Stimulated activated CD8-positive, alpha-beta memory T cell treated with anti-CD3 and anti-CD28 coated beads, Interleukin-2, amount 100 ng/mL, for 48 hours (primary cell): ENCODE data around the gene SLC7A10.
"Not testable (repeated sequence)": the region's sequence is repeated elsewhere in the genome, so short reads cannot be mapped to it uniquely, and the experiment has no call there.

ENCODE experiments used
- DNase-seq, 2 donors: peaks; one replicate each; pipeline ENCODE4 v3.0.0-alpha.2; 2020; ENCODE audit warnings: low read depth in 2 of 2

Gene SLC7A10

DNA sequence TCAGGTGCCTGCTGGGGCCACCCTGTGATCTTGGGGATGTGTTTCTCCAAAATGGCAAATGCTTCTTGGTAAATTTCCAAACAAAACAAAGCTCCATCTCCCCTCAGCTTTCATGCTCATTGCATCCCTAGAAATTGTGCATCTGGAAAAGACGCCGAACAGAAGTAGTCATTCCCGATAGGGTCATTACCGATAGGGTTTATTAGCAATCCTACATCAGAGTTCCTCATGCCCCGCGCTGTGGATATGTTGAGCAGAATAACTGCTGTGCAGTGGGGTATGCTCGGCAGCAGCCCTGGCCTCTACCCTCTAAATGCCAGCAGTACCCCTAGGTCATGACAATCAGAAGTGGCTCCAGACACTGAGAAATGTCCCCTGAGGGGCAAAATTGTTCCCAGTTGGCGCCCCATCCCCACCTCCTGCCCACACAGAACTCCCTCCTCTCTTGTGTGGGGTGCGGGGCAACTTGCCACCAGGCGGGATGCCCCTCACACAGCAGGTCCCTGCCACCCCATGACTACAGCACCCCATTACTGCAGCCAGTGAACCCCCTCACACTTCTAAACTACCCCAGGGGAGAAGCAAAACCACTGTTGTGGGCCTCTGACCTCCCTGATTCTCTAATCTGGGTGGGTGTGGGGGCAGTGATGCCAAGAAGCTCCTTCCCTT lies 13.0 kb upstream of the SLC7A10 start:
- no peak for DNase-seq

DNA sequence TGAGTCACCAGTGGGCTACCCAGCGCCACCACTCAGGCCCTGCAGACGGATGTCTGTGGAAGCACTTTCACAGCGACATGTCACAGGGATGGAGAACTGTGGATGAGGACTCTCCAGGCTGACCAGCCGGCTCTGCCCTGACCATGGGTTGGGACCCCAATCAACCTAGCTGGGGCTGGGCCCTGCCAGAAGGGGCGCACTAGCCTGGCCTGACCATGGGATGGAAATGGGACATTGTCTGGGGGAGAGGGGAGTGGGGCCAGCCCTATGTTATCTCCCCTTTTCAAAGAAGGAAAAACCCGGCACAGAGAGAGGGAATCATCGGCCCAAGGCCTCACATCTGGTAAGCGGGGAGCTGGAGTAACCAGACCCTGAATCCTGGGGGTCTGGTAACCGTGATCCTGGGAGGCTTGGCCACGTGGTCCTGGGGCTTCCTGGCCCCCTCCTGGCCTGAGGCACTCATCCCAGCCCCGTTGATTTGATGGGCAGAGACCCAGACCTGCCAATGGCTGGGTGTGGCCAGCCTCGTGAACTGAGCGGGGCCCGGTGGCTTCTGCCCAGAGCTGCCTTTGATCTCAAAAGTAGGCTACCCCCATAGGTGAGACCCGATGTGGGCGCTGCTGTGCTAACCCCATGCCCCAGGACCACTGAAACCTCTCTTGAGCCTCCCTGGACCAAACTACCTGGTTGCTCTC lies 11.2 kb upstream of the SLC7A10 start:
- DNase-seq: no peak

DNA sequence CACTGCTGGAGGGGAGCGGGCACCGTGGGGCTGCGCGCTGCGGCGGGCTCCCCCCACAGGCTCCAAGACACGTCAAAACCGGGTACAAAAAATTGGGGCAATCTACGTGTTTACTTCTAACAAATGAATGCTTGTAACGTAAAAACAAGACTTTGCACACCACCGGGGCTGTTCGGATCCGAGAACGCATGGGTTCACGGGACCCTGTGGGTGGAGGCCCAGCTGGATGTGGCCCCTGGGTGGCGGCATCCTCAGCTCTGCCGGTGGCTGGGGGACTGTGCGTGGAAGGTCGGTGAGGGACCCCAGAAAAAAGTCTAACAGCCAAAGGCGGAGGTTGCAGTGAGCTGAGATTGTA lies 10.3 kb upstream of the SLC7A10 start:
- no peak for DNase-seq

DNA sequence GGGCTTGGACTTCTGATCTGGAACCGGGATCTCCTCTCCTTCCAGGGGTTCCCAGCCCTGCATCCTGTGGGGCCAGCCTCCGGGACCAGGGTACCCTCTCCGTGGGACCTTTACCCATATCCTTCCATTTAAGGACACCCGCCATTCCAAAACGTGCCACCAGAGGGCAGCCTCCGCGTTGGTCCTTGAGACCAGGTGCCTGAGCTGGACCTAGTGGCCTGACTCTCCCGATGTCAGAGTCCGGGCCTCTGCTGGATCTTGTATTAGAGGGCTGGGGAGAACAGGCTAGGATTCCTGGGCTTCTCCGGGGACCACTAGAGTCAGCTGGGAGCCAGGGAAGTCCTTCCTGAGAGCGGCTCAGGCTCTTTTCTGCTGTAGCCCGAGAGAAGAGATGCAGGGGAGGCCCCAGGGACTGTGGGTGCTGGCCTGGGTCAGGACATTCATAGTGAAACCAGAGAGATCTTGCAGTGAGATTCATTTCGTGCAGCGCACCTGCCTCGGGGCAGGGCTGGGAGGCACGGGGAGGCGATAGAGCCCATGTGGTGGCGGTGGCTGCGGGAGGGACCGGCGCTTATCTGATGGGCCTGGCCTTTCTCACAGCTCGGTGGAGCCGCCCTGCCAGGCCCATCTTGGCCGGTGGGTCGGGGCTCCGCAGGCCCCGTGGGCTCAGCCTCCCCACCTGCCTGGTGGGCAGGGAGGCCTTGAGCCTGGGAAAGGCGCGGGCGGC lies 9.8 kb upstream of the SLC7A10 start:
- DNase-seq: peak; percentile 64 to 79

DNA sequence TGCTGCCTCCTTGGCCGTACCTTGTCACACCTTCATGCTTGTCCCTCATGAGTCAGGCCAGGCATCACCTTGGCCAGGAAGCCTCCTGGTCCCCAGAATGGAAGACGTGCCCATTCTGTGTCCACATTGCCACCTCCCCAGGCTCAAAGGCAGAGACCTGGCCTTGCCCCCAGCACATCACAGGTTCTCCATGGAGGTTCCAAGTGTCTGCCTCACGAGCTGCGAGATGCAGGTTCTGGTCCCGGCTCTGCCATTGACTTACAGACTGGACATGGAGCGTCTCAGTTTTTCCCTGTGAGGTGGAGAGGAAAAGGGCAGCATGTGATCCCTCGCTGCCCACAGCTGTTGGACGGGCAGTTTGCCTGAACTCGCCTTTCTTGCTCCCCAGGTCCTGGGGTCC lies 9.1 kb upstream of the SLC7A10 start:
- DNase-seq: no peak

DNA sequence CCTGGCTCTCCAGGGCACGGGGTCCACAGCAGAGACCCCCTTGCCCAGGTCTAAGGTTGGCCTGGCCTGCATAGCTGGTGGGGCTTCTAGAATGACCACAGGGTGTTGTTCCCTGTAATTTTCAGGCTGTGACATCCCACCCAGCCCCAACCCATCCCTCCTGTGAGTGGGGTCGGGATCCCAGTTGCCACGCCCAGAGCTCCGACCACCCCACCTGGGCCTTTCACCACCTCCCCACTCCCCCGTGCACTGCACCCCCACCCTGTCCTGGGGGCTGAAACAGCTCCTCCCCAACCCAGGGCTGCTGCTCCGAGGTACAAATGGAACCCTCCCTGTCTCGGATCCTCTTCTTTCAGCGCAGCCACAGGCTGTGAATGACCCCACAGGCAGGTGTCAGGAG lies 8.4 kb upstream of the SLC7A10 start:
- DNase-seq: no peak

DNA sequence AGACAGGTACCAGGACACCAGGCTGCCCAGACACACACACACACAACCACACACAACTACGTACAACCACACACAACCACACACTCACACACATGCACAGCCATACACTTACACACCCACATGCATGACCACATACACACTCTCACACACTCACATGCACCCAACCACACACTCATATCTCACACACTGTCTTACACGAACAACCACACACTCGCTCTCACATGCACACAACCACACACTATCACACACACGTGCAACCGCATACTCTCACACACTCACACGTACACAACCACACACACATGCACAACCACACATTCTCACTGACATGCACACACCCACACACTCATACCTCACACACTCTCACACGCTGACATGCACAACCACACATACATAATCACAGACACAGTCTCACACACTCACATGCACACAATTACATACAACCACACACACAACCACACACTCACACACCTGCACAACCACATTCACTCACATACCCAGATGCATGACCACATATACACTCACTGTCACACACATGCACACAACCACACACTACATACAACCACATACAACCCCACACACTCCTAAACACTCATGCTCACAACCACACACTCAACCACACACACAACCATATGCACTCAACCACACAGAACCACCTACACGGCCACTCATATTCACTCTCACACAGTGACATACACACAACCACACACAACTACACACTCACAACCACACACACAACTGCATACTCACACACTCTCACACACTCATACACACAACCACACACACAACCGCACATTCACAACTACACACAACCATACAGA lies 7.6 kb upstream of the SLC7A10 start:
- DNase-seq: no peak

DNA sequence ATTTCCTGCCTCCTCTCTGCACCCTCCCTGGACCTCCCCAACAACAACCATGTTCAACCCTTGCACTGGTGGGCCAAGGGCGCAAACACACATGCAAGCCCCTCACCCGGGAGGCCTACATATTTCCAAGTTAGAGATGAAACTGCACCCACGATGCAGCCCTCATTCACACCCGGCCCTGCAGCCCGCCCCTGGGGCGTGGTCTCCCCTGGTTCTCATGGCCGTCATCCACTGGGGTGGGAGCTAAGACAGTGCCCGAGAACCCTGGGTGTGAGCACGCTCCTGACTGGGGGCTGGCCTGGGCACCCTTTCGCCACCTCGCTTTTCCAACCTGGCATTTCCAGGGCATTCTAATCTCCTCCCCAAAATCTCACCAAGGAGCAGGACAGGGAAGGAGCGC lies 7.0 kb upstream of the SLC7A10 start:
- DNase-seq: no peak

DNA sequence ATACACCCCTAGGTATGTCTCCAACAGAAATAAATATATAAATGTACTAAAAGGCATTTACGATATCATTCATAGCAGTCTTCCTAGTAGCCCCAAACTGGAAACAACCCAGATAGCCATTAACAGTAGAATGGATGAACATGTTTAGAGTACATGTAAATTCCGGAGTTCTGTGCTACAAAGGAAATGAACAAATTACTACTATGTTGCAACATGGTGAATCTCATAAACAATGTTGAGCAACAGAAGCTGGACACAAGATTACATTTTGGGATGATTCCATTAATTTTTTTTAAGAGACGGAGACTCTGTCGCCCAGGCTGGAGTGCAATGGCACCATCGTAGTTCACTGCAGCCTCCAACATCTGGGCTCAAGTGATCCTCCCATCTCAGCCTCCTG lies 5.9 kb upstream of the SLC7A10 start:
- no peak for DNase-seq

DNA sequence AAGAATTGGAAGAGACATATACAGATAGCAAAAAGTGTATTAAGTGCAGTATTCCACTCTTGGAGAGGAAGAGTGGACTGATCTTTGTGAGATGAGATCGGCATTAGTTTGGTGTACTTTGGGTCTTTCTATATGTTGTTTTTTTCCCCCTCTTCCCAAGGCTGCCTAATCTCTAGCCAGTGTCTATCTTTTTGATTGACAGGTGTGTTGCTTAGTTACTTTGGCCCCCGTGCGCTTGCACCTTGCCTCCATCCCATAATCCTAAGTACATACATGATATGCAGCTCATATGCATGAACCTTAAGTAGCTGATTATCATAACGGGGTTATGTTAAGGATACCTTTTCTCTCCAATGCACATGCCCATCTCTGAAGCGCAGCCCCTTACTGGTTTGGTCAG lies 4.3 kb upstream of the SLC7A10 start:
- no peak for DNase-seq

DNA sequence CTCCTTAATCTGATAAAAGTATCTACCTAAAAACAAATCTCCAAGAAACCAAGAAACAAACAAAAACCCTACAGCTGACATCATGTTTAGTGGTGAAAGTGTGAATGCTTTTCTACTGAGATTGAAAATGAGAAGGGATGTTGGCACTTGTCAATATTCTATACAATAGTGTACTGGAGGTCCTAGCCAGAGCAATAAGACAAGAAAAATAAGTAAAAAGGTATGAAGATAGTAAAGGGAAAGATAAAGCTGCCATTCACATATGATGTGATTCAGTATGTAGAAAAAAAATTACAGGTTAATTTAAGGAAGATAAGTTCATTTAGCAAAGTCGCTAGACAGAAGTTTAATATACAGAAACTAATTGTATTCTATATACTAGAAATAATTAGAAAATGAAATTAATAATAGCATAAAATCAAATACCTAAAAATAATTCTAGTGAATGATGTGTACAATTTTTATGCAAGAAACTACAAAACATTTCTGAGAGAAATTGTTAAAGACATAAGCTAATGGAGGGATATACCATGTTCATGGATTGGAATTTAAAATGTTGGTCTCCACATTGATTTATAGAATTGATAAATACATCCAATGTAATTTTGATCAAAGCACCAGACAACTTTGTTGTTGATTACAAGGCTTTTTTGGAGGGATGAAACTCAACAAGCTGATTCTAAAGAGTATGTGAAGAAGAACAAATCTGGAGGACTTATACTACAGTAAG lies 2.4 kb upstream of the SLC7A10 start:
- DNase-seq: no peak

DNA sequence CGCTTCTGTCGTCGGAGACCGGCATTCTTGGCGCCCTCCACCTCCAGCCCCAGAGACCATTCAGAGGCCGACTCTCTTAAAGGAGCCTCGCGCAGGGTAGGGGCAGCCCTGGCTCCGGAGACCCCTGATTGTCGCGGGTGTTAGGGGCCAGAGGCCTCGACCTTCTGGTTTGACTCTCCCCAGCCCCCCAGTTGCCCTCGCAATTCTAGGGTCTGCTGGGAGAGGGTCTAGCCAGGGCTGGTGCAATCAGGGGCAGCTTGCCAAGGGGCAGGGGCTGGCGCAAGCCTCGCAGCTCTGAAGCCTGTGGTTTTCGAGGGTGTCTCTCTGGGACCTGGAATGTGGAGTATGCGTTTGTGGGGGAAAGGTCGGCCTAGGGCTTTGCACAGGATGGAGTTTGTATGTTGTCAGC lies 1.6 kb upstream of the SLC7A10 start:
- DNase-seq: no peak

DNA sequence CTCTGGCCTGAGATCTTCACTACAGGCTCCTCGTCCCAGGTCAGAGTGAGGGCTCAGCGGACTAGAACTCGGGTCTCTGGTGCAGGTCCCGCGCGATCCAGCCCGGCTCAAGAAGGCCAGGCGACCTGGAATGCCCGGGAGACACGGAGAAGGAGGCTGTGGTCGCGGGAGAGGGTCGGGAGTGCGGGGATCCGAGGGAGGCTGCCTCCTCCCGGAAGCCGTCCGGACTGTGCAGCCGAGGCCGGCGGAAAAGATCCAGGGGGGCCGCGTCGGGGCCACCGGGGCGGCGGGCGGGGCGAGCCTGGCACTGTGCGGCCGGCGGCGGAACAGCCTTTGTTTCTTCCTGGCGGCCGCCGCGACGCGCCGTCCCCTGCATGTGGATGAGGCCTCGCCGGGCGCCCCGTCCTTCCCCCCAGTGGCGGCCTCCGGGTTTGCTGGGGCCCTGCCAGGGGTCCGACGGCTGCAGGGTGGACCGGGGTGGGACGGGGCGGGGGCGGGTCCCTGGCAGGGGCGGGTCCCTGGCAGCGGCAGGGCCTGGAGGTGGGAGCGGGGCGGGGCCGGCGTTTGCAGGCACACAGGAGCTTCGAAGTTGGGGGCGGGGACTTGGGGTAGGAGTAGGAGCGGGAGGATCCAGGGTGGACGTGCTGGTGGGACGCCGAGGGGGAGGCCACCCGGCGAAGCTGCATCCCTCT lies 1.0 kb upstream of the SLC7A10 start:
- no peak for DNase-seq

DNA sequence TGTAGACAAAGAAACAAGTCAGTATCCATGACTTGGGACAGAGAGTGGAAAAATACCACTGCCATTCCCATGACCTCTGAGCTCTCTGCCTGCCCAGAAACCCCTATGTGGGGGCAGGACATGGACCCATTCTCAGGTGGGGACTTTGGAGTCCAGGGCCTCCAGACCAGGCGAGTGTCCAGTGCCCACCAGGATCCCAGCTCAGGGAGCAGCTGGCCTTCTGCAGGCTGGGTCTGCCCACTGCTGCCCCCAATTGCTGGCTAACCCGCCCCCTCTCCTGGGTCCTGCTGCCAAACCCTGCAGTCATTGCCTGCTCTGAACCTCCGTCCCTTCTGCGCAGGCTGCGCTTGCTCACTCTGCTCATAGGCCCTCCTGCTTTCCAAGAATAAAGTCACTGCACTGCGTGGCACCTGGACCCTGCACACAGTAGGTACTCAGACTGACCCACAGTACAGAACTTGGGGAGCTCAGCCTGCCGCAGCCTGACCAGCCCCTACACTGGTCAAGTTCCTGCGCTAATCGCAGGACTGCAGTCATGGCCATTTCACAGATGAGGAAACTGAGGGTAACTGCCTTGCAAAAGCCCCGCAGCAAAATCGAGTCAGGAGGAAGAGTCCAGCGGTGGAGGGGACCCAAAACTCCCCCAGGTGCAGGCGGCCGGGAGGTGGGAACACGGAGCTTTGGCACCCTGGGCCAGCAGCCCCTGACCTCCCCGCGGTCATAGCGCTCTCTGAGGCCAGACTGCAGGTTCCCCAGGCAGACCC lies 774 bp downstream of the SLC7A10 start:
- DNase-seq: no peak

DNA sequence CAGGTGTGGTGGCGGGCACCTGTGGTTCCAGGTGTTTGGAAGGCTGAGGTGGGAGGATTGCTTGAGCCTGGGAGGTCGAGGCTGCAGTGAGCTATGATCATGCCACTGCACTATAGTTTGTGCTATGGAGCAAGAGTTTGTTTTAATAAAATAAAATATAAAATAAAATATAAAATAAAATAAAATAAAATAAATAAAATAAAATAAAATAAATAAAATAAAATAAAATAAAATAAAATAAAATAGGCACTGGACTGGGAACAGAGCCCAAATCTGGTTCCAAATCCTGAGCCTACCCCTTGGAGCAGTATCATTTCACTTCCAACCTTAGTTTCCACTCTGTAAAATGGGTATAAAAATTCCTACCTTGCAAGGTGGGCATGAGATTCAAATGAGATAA lies 3.4 kb downstream of the SLC7A10 start:
- DNase-seq: not testable (repeated sequence)

DNA sequence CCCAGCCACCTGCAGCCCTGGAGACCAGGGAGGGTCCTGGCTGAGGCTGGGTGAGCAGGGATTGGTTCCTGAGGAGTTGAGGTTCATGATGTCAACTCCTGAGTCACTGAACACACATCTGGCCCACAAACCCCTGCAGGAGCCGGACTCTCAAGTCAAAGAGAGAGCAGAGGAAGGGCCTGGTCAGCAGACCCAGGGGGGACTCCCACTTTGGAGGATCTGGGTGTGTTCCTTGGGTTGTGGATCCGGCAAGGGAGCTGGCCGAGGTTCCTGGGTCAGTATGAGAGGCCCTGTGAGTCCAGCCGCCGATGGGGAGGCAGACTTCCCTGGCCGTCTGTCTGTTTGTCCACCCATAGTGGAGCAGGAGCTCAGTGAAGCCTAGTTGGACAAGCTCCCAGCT lies 4.0 kb downstream of the SLC7A10 start:
- DNase-seq: no peak

DNA sequence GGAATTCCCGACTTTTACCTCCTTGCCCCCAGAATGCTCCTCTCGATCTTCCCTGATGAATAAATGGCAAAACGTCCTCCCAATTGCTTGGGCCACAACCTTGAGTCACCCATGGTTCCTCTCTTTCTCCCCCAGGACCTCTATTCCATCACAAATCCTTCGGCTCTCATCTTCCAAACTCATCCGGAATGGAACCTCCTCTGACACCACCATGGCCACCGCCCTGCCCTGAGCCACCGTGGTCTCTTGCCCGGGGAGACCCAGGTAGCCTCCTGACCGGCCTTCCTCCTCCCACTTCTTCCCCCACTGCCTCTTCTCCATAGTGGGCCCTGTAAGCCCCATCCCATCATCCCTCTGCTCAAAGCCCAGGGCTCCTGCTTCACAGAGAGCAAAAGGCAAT lies 4.9 kb downstream of the SLC7A10 start:
- DNase-seq: no peak

DNA sequence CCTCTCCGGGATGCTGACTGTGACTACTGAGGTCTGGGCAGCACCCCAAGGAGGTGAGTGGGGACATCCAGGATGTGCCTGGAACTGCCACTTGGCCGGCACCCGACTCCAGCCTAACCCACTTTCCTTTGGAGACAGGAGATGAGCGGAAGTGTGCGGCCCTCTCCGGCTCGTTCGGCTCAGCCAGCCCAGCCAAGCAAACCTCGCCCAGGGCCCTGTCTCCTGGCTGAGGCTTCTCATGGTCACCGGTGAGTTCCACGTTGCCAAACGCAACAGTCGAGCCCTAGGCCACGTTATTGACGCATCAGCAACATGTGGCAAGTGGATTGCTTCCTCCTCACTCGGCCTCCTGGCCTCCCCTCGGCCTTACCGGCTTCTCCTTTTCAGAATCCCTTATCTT lies 5.5 kb downstream of the SLC7A10 start:
- DNase-seq: no peak

DNA sequence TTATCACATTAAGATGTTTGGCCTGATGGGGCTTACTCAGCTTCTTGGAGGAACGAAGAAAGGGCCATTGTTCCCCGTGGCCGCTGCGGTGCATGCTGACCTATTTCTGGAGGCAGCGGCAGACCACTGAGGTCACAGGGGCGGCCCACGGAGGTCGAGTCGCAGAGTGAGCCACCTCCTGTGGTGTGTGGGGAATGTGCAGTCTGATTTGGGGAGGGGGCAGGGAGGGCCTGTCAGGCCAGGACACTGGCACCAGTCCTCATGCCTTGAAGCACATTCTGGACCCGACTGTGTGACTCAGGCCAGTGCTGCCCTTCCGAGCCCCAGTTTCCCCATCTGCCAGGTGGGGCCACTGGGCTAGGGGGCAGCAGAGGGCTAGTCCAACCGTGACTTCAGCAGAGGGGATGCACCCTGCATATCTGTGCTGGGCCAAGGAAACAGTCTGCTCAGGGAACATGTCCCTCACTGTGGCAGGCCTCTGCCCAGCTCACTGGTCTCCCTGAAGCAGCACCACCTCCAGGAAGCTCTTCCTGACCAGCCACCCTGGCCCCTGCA lies 6.3 kb downstream of the SLC7A10 start:
- DNase-seq: no peak

DNA sequence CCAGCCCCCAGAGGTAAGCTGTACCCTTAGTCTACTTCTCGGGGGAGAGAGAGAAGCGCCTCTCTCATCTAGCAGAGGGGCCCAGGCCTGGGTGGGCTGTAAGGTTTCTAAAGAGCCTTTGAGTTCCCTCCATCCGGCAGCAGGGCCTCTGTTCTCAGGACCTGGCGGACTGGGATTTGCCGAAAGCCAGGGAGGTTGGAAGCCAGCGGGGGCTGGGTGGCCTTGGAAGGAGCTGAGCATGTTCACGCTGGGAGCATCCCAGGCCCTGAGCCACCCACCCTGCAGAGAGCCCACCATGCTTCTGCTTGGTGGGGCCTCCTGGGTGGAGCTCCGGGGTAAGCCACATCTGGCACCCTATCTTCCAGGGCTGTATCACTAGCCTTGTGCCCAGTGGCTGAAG lies 7.8 kb downstream of the SLC7A10 start:
- DNase-seq: no peak
